ENCODE data around the gene SCTR.

SCTR gene

DNA sequence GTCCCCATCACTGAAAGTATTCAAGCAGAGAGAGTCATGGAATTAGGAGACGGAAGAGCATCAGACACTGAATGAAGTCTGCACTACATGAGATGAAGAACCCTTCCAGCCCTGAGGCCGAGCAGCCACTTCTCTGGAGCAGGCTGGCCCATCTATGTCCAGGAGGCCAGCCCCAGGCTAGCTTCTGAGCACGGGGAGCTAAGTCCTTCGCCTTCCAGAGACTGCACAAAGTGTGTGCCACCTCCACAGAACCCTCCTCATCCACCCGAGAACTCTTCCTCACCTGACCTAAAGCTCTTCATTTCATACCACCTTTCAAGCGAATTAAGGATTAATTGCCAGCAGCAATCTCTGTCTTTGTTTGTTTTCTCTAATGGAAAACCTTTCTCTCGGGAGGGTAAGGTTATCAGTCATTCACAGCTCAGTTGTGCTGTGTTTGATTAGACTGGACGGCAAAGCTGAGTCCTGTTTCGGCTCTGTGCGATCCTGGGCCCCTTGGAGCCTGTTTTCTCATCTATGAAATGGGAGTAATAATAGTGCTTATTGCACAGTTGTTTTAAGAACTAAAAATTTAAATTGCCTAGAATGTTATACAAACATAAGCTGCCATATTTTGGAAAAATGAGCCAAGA is 38.0 kb downstream of the SCTR start:
- Mint-ChIP-seq H3K27ac (no peak overlapping the region), H3K27me3 (ENCODE audit: low read depth, poor library complexity) (peaks cover 8% of the 10 kb centered on the region), H3K4me1 (peaks cover 82% of the 10 kb centered on the region), H3K36me3 (ENCODE audit: low read depth) (no peaks in the 10 kb centered on the region), H3K9me3 (no peaks in the 10 kb centered on the region), H3K4me3 (no peak overlapping the region)
- no peak for TF ChIP-seq CTCF (IDR thresholded peaks at IDR 0.05)
- no peak for DNase-seq

DNA sequence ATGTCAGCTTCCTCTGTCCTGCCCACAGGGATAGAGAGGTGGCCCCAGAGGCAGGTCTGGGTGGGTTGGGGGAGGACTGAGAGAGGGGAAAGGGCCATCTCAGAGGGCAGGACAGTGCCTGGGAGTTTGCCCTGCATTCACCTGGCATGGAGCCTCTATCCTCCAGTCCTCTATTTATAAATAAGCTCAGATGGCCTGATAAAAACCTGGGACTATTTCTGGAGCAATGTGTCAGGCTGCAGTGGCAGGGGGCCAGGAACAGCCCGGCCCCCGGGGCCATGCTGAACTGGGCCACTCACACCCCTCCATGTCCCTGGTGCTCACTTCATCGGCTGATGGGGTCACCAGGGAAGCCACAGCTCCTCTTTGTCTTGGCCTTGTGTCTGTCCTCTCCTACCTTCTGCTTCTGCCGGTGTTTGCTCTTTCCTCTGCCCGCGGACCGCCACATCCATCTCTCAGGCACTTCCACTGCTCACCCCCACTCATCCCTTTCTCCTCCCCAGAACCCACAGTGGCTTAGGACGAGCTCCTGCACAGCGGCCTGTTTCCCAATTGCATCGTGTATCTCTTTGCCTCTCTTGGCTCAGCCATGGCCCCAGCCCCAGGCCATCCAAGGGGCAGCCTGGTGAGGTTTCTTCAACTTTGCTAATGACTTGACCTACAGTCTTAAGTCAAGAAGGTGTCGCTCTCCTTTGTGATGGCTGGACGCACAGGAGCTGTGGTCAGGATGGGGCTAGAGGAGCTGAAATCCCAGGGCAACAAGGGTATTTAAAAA is 38.8 kb downstream of the SCTR start:
- Mint-ChIP-seq H3K27ac (no peak overlapping the region), H3K4me3 (no peak overlapping the region), H3K9me3 (no peaks in the 10 kb centered on the region), H3K36me3 (ENCODE audit: low read depth) (no peaks in the 10 kb centered on the region), H3K27me3 (ENCODE audit: low read depth, poor library complexity) (peaks cover 8% of the 10 kb centered on the region), H3K4me1 (peaks cover 76% of the 10 kb centered on the region)
- TF ChIP-seq CTCF (IDR thresholded peaks at IDR 0.05) = no peak
- no peak for DNase-seq

- H3K4me3 Mint-ChIP-seq = peak overlapping the region; percentile 23
- TF ChIP-seq CTCF (IDR thresholded peaks at IDR 0.05) = no peak
- no peak for DNase-seq
- H3K9me3 Mint-ChIP-seq = no peaks in the 10 kb centered on the region
- H3K36me3 Mint-ChIP-seq (ENCODE audit: low read depth) = no peaks in the 10 kb centered on the region
- no peak overlapping the region for H3K27ac Mint-ChIP-seq
- H3K4me1 Mint-ChIP-seq = peaks cover 72% of the 10 kb centered on the region
- peaks cover 8% of the 10 kb centered on the region for H3K27me3 Mint-ChIP-seq (ENCODE audit: low read depth, poor library complexity)
Measured at GRCh38 chr2:119484834-119485233, 39.4 kb downstream of the SCTR start.

DNA sequence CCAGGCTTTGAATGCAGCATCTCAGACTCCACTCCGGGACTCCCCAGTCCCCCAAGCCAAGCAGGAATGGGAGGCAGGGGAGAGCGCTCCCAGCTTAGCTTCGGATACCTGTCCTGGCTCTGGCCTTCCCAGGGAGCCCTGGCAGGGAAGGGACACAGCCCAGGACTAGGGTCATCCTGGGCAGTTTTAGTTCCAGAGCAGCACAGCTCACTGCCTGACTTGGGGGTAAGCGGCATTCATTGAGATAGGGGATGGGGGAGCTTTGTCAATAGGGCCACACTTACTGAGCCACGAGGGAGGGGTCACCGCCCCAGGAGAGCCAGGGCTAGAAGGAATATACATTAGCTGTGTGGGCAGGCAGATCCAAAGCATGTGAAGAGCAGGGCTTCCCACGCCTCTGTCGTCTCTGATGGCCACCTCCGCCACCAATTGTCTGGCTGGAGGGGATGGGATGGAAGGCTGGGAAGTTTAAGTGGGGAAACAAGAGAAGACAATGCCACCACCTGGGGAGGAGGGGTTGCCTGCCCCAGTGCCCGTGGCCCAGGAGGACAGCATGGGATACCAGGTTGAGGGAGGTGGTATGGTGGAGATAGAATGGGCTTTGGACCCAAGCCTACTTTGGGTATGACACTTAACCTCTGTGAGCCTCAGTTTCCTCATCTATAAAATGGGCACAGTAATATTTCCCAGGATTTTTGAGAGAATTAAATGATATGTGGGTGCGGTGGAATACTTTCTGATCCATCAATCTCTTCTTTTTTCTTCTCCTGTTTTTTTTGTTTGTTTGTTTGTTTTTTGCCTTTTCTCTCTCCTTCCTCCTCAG is 40.2 kb downstream of the SCTR start:
- Mint-ChIP-seq H3K27ac (peak overlapping the region; percentile 58), H3K4me3 (no peak overlapping the region), H3K4me1 (peaks cover 69% of the 10 kb centered on the region), H3K9me3 (no peaks in the 10 kb centered on the region), H3K36me3 (ENCODE audit: low read depth) (no peaks in the 10 kb centered on the region), H3K27me3 (ENCODE audit: low read depth, poor library complexity) (peaks cover 8% of the 10 kb centered on the region)
- DNase-seq = no peak
- TF ChIP-seq CTCF (IDR thresholded peaks at IDR 0.05) = no peak

GRCh38 chr2:119483395-119483753 is 40.9 kb downstream of the SCTR start:
- H3K36me3 Mint-ChIP-seq (ENCODE audit: low read depth) = no peaks in the 10 kb centered on the region
- no peak for TF ChIP-seq CTCF (IDR thresholded peaks at IDR 0.05)
- no peaks in the 10 kb centered on the region for H3K9me3 Mint-ChIP-seq
- peaks cover 62% of the 10 kb centered on the region for H3K4me1 Mint-ChIP-seq
- H3K27ac Mint-ChIP-seq = no peak overlapping the region
- no peak for DNase-seq
- no peak overlapping the region for H3K4me3 Mint-ChIP-seq
- peaks cover 8% of the 10 kb centered on the region for H3K27me3 Mint-ChIP-seq (ENCODE audit: low read depth, poor library complexity)
